ENCODE results near the gene RFX7. TPM values are rescaled to one million over a fixed set of nuclear protein-coding genes. Genes with fewer than 3 reads are reported as not detected.

RFX7 gene
- total and polyA plus RNA-seq, 9 donors, result 3.0 to 19.5 (median 14.8) TPM

DNA sequence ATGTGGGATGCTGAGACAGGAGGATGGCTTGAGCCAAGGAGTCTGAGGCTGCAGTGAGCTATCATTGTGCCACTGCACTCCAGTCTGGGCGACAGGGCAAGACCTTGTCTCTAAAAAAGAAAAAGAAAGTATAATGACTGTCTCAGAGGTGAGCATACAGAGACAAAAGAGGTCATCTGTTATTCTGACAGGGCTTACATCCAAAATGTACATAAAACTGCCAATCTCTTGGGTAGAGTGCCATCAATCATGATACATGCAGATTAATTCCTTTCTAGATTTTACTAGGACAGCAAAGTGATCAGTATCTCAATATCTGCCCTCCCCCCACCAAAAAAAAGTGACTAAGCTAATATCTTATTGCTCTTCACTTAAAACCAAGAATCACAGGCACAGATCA, 41.0 kb downstream of the RFX7 start:
- H3K36me3 ChIP-seq, result no peaks in the 10 kb centered on the region
- H3K4me1 ChIP-seq (ENCODE audit: insufficient read depth), result peaks cover 4% of the 10 kb centered on the region
- no peak overlapping the region for H3K27ac ChIP-seq
- no peak for DNase-seq
- WGBS, 3 donors, result 94 to 96% (median 95%) methylated on average over 1 of the region's 1 CpG
- no peaks in the 10 kb centered on the region for H3K9me3 ChIP-seq
- intact Hi-C loops (cut with DNase I), result no loop called here
- H3K27me3 ChIP-seq, result no peaks in the 10 kb centered on the region
- no peak overlapping the region for H3K4me3 ChIP-seq
- TF ChIP-seq EP300 (IDR thresholded peaks at IDR 0.05), result no peak
- TF ChIP-seq POLR2A (IDR thresholded peaks at IDR 0.05), result no peak
- TF ChIP-seq, protein P1, sequence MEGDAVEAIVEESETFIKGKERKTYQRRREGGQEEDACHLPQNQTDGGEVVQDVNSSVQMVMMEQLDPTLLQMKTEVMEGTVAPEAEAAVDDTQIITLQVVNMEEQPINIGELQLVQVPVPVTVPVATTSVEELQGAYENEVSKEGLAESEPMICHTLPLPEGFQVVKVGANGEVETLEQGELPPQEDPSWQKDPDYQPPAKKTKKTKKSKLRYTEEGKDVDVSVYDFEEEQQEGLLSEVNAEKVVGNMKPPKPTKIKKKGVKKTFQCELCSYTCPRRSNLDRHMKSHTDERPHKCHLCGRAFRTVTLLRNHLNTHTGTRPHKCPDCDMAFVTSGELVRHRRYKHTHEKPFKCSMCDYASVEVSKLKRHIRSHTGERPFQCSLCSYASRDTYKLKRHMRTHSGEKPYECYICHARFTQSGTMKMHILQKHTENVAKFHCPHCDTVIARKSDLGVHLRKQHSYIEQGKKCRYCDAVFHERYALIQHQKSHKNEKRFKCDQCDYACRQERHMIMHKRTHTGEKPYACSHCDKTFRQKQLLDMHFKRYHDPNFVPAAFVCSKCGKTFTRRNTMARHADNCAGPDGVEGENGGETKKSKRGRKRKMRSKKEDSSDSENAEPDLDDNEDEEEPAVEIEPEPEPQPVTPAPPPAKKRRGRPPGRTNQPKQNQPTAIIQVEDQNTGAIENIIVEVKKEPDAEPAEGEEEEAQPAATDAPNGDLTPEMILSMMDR (IDR thresholded peaks at IDR 0.05), result no peak

DNA sequence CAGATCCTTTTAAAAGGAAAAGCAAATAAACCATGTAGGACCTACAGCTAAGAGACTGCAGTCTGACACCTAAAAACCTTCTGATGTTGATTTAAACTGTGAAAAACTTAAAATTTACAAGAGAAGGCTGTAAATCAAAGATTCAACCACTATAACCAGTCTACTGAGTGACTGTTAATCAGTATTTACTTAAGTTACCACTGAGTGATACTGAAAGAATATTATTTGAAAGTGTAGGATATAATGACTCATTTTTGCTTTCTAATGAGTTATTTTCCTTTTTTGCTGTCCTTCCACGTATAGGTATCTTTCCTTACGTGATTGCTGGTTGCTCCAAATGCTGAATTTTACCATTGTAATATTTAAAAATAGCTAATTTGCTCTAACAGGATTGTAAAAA, 44.6 kb downstream of the RFX7 start:
- no peak overlapping the region for H3K4me3 ChIP-seq
- 77 to 89% (median 79%) methylated on average over 2 of the region's 2 CpGs for WGBS, 3 donors
- no peaks in the 10 kb centered on the region for H3K9me3 ChIP-seq
- H3K27ac ChIP-seq, result no peak overlapping the region
- TF ChIP-seq POLR2A (IDR thresholded peaks at IDR 0.05) (no peak), EP300 (IDR thresholded peaks at IDR 0.05) (no peak)
- TF ChIP-seq, protein P1 (IDR thresholded peaks at IDR 0.05), result no peak
- DNase-seq, result no peak
- no peaks in the 10 kb centered on the region for H3K36me3 ChIP-seq
- peaks cover 3% of the 10 kb centered on the region for H3K4me1 ChIP-seq (ENCODE audit: insufficient read depth)
- intact Hi-C loops (cut with DNase I), result no loop called here
- H3K27me3 ChIP-seq, result no peaks in the 10 kb centered on the region

DNA sequence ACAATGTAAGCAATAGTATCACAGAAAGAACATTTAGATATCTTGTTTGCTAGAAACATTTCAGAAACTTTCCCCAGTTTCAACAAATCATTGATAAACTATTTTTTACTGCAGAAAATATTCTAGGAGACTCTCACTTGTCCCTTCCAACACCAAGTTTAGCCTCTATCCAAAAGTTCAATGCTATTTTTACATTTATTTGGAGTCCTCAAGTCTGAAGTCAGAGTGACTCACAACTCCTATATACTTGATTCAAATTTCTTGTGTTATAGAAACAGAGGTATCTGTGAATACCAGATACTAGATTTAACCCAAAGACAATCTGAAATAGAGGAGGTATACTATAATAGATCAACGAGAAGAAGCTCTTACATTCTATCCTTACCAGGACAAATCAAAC, 49.6 kb downstream of the RFX7 start:
- Histone ChIP-seq H3K27ac (no peak overlapping the region), H3K4me1 (ENCODE audit: insufficient read depth) (peaks cover 2% of the 10 kb centered on the region), H3K36me3 (no peaks in the 10 kb centered on the region), H3K4me3 (no peak overlapping the region), H3K27me3 (no peaks in the 10 kb centered on the region), H3K9me3 (no peaks in the 10 kb centered on the region)
- 88 to 90% (median 88%) methylated on average over 1 of the region's 1 CpG for WGBS, 3 donors
- intact Hi-C loops (cut with DNase I), result no loop called here
- no peak for DNase-seq
- TF ChIP-seq EP300 (IDR thresholded peaks at IDR 0.05) (no peak), POLR2A (IDR thresholded peaks at IDR 0.05) (no peak)
- TF ChIP-seq, protein P1 (IDR thresholded peaks at IDR 0.05), result no peak

DNA sequence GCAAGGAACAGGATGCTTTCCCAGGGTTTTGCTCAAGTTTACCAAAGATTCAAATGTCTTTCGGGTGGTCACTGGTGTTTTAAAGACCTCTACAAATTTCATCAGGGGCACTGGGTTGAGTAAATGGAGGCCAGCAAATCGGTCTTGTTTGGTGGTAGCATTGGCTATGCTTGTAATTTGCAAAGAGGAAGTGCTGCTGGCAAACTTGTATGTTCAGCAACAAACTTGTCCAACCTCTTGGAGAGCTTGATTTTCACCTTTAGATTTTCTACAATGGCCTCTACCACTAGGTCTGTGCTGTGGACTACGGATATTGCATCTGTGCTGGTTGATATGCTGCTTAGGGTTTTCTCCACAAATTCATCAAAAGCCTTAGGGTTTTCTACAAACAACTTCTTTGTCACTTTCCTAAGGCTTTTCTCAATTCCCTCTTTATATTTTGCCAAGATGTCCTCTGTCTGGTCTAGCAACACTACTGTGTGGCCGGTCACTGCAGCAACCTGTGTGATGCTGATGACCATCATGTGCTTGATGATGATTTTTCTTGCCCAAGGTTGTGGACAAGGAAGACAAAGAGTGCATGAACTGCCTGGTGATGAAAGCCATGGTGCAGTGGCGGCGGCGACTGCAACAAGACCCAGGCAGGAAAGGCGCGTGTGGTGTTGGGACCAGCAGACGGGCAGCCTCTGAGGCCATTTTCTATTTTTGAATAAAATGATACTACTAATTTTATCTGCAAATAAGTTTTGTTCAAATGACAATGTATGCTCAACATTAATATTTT, 50.8 kb downstream of the RFX7 start:
- no peaks in the 10 kb centered on the region for H3K9me3 ChIP-seq
- no peaks in the 10 kb centered on the region for H3K27me3 ChIP-seq
- no peak for DNase-seq
- no peaks in the 10 kb centered on the region for H3K36me3 ChIP-seq
- peaks cover 2% of the 10 kb centered on the region for H3K4me1 ChIP-seq (ENCODE audit: insufficient read depth)
- intact Hi-C loops (cut with DNase I), result no loop called here
- 97% methylated on average over 10 of the region's 10 CpGs for WGBS, 3 donors
- H3K4me3 ChIP-seq, result no peak overlapping the region
- no peak overlapping the region for H3K27ac ChIP-seq
- TF ChIP-seq POLR2A (IDR thresholded peaks at IDR 0.05) (no peak), EP300 (IDR thresholded peaks at IDR 0.05) (no peak)
- TF ChIP-seq, protein P1 (IDR thresholded peaks at IDR 0.05), result no peak
